Liver (tissue), 9 donors: Measurements from ENCODE around the gene TUB. TPM values are rescaled to one million over a fixed set of nuclear protein-coding genes. Genes with fewer than 3 reads are reported as not detected.

Source experiments
- DNase-seq: peaks from one replicate; pipeline ENCODE4 v3.0.0-alpha.2; 2017; ENCODE audit warnings: low spot score
- H3K27ac ChIP-seq, 2 donors: one replicate each; pipeline ENCODE4 v1.7.0; 2013; ENCODE audit warnings: inconsistent platforms in 2 of 2, low read length in 2 of 2, control low read depth in 1 of 2, low read depth in 1 of 2, mild to moderate bottlenecking in 1 of 2
- H3K27me3 ChIP-seq, 4 donors: one replicate each; pipeline versions ENCODE4 v1.6.1 to v1.7.0; 2013; ENCODE audit warnings: low read length in 3 of 4, inconsistent platforms in 1 of 4, mild to moderate bottlenecking in 1 of 4, moderate library complexity in 1 of 4; ENCODE audit not compliant: control insufficient read depth in 4 of 4, insufficient read depth in 4 of 4
- H3K36me3 ChIP-seq, 4 donors: one replicate each; pipeline versions ENCODE4 v1.6.1 to v1.7.0; 2013; ENCODE audit warnings: low read length in 3 of 4, mild to moderate bottlenecking in 3 of 4, low read depth in 1 of 4, moderate library complexity in 1 of 4; ENCODE audit not compliant: control insufficient read depth in 4 of 4, insufficient read depth in 3 of 4
- H3K4me1 ChIP-seq, 4 donors: one replicate each; pipeline versions ENCODE4 v1.6.1 to v1.7.0; 2013; ENCODE audit warnings: low read length in 3 of 4, mild to moderate bottlenecking in 3 of 4, moderate library complexity in 1 of 4; ENCODE audit not compliant: control insufficient read depth in 4 of 4, insufficient read depth in 4 of 4
- H3K4me3 ChIP-seq, 3 donors: one replicate each; pipeline versions ENCODE4 v1.6.1 to v1.7.0; 2013; ENCODE audit warnings: low read length in 3 of 3, control low read depth in 1 of 3, low read depth in 1 of 3, mild to moderate bottlenecking in 1 of 3
- H3K9ac ChIP-seq, 2 donors: one replicate each; pipeline ENCODE4 v1.7.0; 2013; ENCODE audit warnings: low read length in 2 of 2, mild to moderate bottlenecking in 2 of 2, moderate library complexity in 2 of 2, control low read depth in 1 of 2, low read depth in 1 of 2
- H3K9me3 ChIP-seq, 4 donors: one replicate each; pipeline versions ENCODE4 v1.6.1 to v1.7.0; 2013; ENCODE audit warnings: low read length in 3 of 4; ENCODE audit not compliant: control insufficient read depth in 4 of 4
- ATF3 ChIP-seq: IDR thresholded peaks from 2 replicates; pipeline ENCODE4 v1.6.1; 2016; ENCODE audit warnings: antibody characterized with exemption
- CTCF ChIP-seq: fragments of 150-350 bp; IDR thresholded peaks from 2 replicates; pipeline ENCODE4 v1.5.1; 2017; ENCODE audit warnings: improper control_type of control experiment, low read depth, low read length; ENCODE audit not compliant: missing input control
- EGR1 ChIP-seq, 2 donors: IDR thresholded peaks; 2 replicates each; pipeline ENCODE4 v1.6.1; 2016 to 2018; ENCODE audit warnings: antibody characterized with exemption in 2 of 2, low read depth in 2 of 2
- FOXA1 ChIP-seq: IDR thresholded peaks from 2 replicates; pipeline ENCODE4 v1.6.1; 2016; ENCODE audit warnings: antibody characterized with exemption
- FOXA2 ChIP-seq: IDR thresholded peaks from 2 replicates; pipeline ENCODE4 v1.6.1; 2016; ENCODE audit warnings: antibody characterized with exemption
- HNF4G ChIP-seq: IDR thresholded peaks from 2 replicates; pipeline ENCODE4 v1.6.1; 2016; ENCODE audit warnings: antibody characterized with exemption
- MAX ChIP-seq: IDR thresholded peaks from 2 replicates; pipeline ENCODE4 v1.6.1; 2016; ENCODE audit warnings: antibody characterized with exemption
- NR2F2 ChIP-seq: IDR thresholded peaks from 2 replicates; pipeline ENCODE4 v1.6.1; 2016; ENCODE audit warnings: antibody characterized with exemption
- REST ChIP-seq: IDR thresholded peaks from 2 replicates; pipeline ENCODE4 v1.6.1; 2016; ENCODE audit warnings: antibody characterized with exemption, mild to moderate bottlenecking
- RXRA ChIP-seq, 2 donors: IDR thresholded peaks; 2 replicates each; pipeline ENCODE4 v1.6.1; 2017 to 2018; ENCODE audit warnings: antibody characterized with exemption in 2 of 2, mild to moderate bottlenecking in 1 of 2
- SP1 ChIP-seq: IDR thresholded peaks from 2 replicates; pipeline ENCODE4 v1.6.1; 2018; ENCODE audit warnings: antibody characterized with exemption, mild to moderate bottlenecking
- YY1 ChIP-seq: IDR thresholded peaks from 2 replicates; pipeline ENCODE4 v1.6.1; 2016; ENCODE audit warnings: antibody characterized with exemption, mild to moderate bottlenecking
- ZBTB33 ChIP-seq: IDR thresholded peaks from 2 replicates; pipeline ENCODE4 v1.6.1; 2016; ENCODE audit warnings: antibody characterized with exemption
- WGBS: extraction: QIAGEN DNeasy Blood & Tissue Kit; methylation state at CpG from one replicate; pipeline ENCODE4 v1.1.7; 2013; 5-methylcytosine and 5-hydroxymethylcytosine counted together
- polyA plus RNA-seq, 2 donors: library from polyadenylated mRNA; stranded (reverse) in 1 of 2; unstranded in 1 of 2; fragments of 200-250 nt in 1 of 2; fragments of >200 nt in 1 of 2; fragmentation: Nextera tagmentation in 1 of 2; extraction: Ambion mirVana in 1 of 2; gene quantifications; one replicate each; pipeline versions ENCODE4 v1.2.1 to v1.2.3, GENCODE V29; 2013 to 2015
- total RNA-seq, 2 donors: library from RNA; depleted of rRNA; stranded (reverse); fragments of >200 nt; gene quantifications; one replicate each; pipeline ENCODE4 v1.2.3, GENCODE V29; 2014
- donor health status: healthy.
- donor health status: healthy.
- donor health status: healthy.
- donor health status: healthy.
- donor health status: healthy.

The TUB gene
- total and polyA plus RNA-seq, 4 donors = 0.15 to 1.3 (median 0.66) TPM

GRCh38 chr11:8106679-8107078, 25.7 kb downstream of the TUB start (continued):
- TF ChIP-seq CTCF = no peak
- TF ChIP-seq RXRA (IDR thresholded peaks at IDR 0.05) = no peak
- no peak for TF ChIP-seq YY1

- WGBS = 94% methylated on average over 5 of the region's 5 CpGs
- Histone ChIP-seq H3K4me3 (no peak overlapping the region), H3K36me3 (peaks cover 0 to 9% (median under 1%) of the 10 kb centered on the region in 4 donors), H3K9me3 (no peaks in the 10 kb centered on the region), H3K27ac (no peak overlapping the region), H3K4me1 (no peaks in the 10 kb centered on the region), H3K9ac (no peak overlapping the region), H3K27me3 (no peaks in the 10 kb centered on the region)
- no peak for DNase-seq
- TF ChIP-seq CTCF (no peak), MAX (no peak), ZBTB33 (no peak), ATF3 (no peak), YY1 (no peak), REST (no peak), EGR1 (IDR thresholded peaks at IDR 0.05; ENCODE audit: low read depth in 2 of 2) (no peak), FOXA2 (no peak), NR2F2 (no peak), HNF4G (no peak), SP1 (no peak), FOXA1 (no peak)
Measured at GRCh38 chr11:8107642-8108041, 26.6 kb downstream of the TUB start.
